HG02981 (cell line): Measurements from ENCODE around the gene CDC42EP4.

Experiments
- ATAC-seq: cut with Tn5 transposase; IDR thresholded peaks from one replicate; pipeline ENCODE4 v1.9.1; 2021; ENCODE audit warnings: mild to moderate bottlenecking, moderate library complexity; ENCODE audit not compliant: unreplicated experiment

The CDC42EP4 gene

GRCh38 chr17:73304438-73304837 lies 7.4 kb downstream of the CDC42EP4 start:
- no peak for ATAC-seq

GRCh38 chr17:73302189-73302588 lies 9.6 kb downstream of the CDC42EP4 start:
- no peak for ATAC-seq

GRCh38 chr17:73301369-73301768 lies 10.4 kb downstream of the CDC42EP4 start:
- no peak for ATAC-seq

GRCh38 chr17:73300392-73300791 lies 11.4 kb downstream of the CDC42EP4 start:
- ATAC-seq, result no peak

GRCh38 chr17:73297934-73298861 lies 13.6 kb downstream of the CDC42EP4 start:
- ATAC-seq, result peak; percentile 82

- ATAC-seq, result no peak
Observed at GRCh38 chr17:73293480-73293911, 18.3 kb downstream of the CDC42EP4 start.

GRCh38 chr17:73293031-73293430 lies 18.8 kb downstream of the CDC42EP4 start:
- no peak for ATAC-seq

GRCh38 chr17:73292031-73292531 lies 19.7 kb downstream of the CDC42EP4 start:
- no peak for ATAC-seq

- peak; percentile 76 for ATAC-seq
Observed at GRCh38 chr17:73291260-73291801, 20.5 kb downstream of the CDC42EP4 start.

GRCh38 chr17:73290399-73291259 lies 21.2 kb downstream of the CDC42EP4 start:
- peak; percentile 33 for ATAC-seq

GRCh38 chr17:73289549-73290254 lies 22.1 kb downstream of the CDC42EP4 start:
- no peak for ATAC-seq

- ATAC-seq, result no peak
Observed at GRCh38 chr17:73288534-73289302, 23.1 kb downstream of the CDC42EP4 start.

GRCh38 chr17:73286863-73287296 lies 24.9 kb downstream of the CDC42EP4 start:
- no peak for ATAC-seq

GRCh38 chr17:73285916-73286862 lies 25.6 kb downstream of the CDC42EP4 start:
- ATAC-seq, result no peak

- no peak for ATAC-seq
Observed at GRCh38 chr17:73285603-73285908, 26.2 kb downstream of the CDC42EP4 start.

GRCh38 chr17:73284906-73285602 lies 26.7 kb downstream of the CDC42EP4 start:
- no peak for ATAC-seq

GRCh38 chr17:73284354-73284753 lies 27.4 kb downstream of the CDC42EP4 start:
- no peak for ATAC-seq

GRCh38 chr17:73283841-73284282 lies 27.9 kb downstream of the CDC42EP4 start:
- ATAC-seq, result no peak
